Endothelial cell of umbilical vein (primary cell): ENCODE data around the gene MAX. TPM values are rescaled to one million over a fixed set of nuclear protein-coding genes. Genes with fewer than 3 reads are reported as not detected.

Source experiments
- BruUV-seq: library from RNA; stranded (reverse); fragments of 400-500 nt; replicated peaks from 2 replicates; lab custom pipeline; 2021; lab: Mats Ljungman, UMichigan
- CTCF ChIA-PET: fragments of 300-600, 350-600 bp; sonication (Branson Sonifier 250); formaldehyde crosslinking; loops from one replicate; lab custom pipeline; 2021; ENCODE audit warnings: antibody characterized with exemption, inconsistent platforms; lab: Charles Lee
- POLR2A ChIA-PET: fragments of 300-600, 350-600 bp; sonication (Branson Sonifier 250); formaldehyde crosslinking; loops from one replicate; lab custom pipeline; 2021; ENCODE audit warnings: antibody characterized with exemption, inconsistent platforms; lab: Charles Lee
- DNase-seq: peaks from one replicate; pipeline ENCODE4 v3.0.0-alpha.2; 2011; ENCODE audit warnings: low read depth, low spot score
- FAIRE-seq: peaks from 2 replicates; lab custom pipeline; 2011; peaks lifted over from hg19 to GRCh38; lab: Jason Lieb, UNC
- H2AFZ ChIP-seq: 2 replicates; pipeline ENCODE4 v1.6.0; 2012; ENCODE audit warnings: low read depth, low read length, control low read depth, inconsistent platforms
- H3K27ac ChIP-seq: 2 replicates; pipeline ENCODE4 v1.5.1; 2011; ENCODE audit warnings: low read depth, mild to moderate bottlenecking, control low read depth, low read length, moderate library complexity; ENCODE audit not compliant: insufficient read depth
- H3K27me3 ChIP-seq, 2 experiments: 2 replicates each; pipeline versions ENCODE4 v1.6.0 to v1.6.1; 2011; ENCODE audit warnings: low read length in 2 of 2, mixed read lengths in 1 of 2; ENCODE audit not compliant: control insufficient read depth in 2 of 2, insufficient read depth in 2 of 2
- H3K36me3 ChIP-seq, 2 experiments: 2 replicates in 1 of 2; 3 replicates in 1 of 2; pipeline ENCODE4 v1.5.1; 2011; ENCODE audit warnings: low read length in 2 of 2, mild to moderate bottlenecking in 1 of 2, moderate library complexity in 1 of 2; ENCODE audit not compliant: control insufficient read depth in 2 of 2, insufficient read depth in 2 of 2; ENCODE audit errors: extremely low read depth in 1 of 2
- H3K4me1 ChIP-seq: 3 replicates; pipeline ENCODE4 v1.5.1; 2011; ENCODE audit warnings: mild to moderate bottlenecking, low read length; ENCODE audit not compliant: control insufficient read depth, insufficient read depth; ENCODE audit errors: extremely low read depth
- H3K4me2 ChIP-seq: 2 replicates; pipeline ENCODE4 v1.6.1; 2011; ENCODE audit warnings: low read length, control low read depth, mixed read lengths; ENCODE audit not compliant: insufficient read depth
- H3K4me3 ChIP-seq, 3 experiments: fragments of 200-600 bp in 1 of 3; sonication (generic), shearing (Covaris generic) in 1 of 3; replicated peaks in 1 of 3; 2 replicates each; pipeline ENCODE4 v1.5.1; 2011 to 2016; ENCODE audit warnings: control low read depth in 3 of 3, low read length in 3 of 3, mild to moderate bottlenecking in 2 of 3, inconsistent platforms in 1 of 3, low read depth in 1 of 3, moderate library complexity in 1 of 3; ENCODE audit not compliant: insufficient read depth in 1 of 3
- H3K79me2 ChIP-seq: 2 replicates; pipeline ENCODE4 v1.6.0; 2012; ENCODE audit warnings: low read length, inconsistent platforms; ENCODE audit not compliant: control insufficient read depth, insufficient read depth
- H3K9ac ChIP-seq: replicated peaks from 2 replicates; pipeline ENCODE3; 2011; ENCODE audit warnings: low read length, control low read depth; ENCODE audit not compliant: insufficient read depth; ENCODE audit errors: extremely low read depth
- H3K9me1 ChIP-seq: replicated peaks from 3 replicates; pipeline ENCODE4 v1.6.0; 2011; ENCODE audit warnings: mild to moderate bottlenecking, low read length; ENCODE audit not compliant: control insufficient read depth, insufficient read depth; ENCODE audit errors: extremely low read depth
- H3K9me3 ChIP-seq: replicated peaks from 2 replicates; pipeline ENCODE4 v1.5.1; 2012; ENCODE audit warnings: low read length, inconsistent platforms; ENCODE audit not compliant: control insufficient read depth, insufficient read depth
- H4K20me1 ChIP-seq: replicated peaks from 2 replicates; pipeline ENCODE3; 2011; ENCODE audit warnings: mild to moderate bottlenecking, low read length; ENCODE audit not compliant: control insufficient read depth, insufficient read depth; ENCODE audit errors: extremely low read depth
- CTCF ChIP-seq, 2 donors: IDR thresholded peaks; 1 replicate in 1 of 2; 2 replicates in 1 of 2; pipeline ENCODE4 v1.5.1; 2011; ENCODE audit warnings: low read length in 2 of 2, mild to moderate bottlenecking in 2 of 2, moderate library complexity in 2 of 2, control low read depth in 1 of 2, inconsistent platforms in 1 of 2, low read depth in 1 of 2; ENCODE audit not compliant: insufficient read depth in 1 of 2; ENCODE audit errors: extremely low read depth in 1 of 2
- EZH2 ChIP-seq: IDR thresholded peaks from 2 replicates; pipeline ENCODE4 v1.6.1; 2012; ENCODE audit warnings: borderline replicate concordance, low read depth, mild to moderate bottlenecking, moderate library complexity, low read length, inconsistent platforms; ENCODE audit not compliant: severe bottlenecking
- FOS ChIP-seq: IDR thresholded peaks from 2 replicates; pipeline ENCODE4 v1.6.1; 2011; ENCODE audit warnings: mild to moderate bottlenecking, low read length, moderate library complexity, borderline replicate concordance; ENCODE audit not compliant: insufficient read depth
- GATA2 ChIP-seq: IDR thresholded peaks from 2 replicates; pipeline ENCODE4 v1.7.0; 2011; ENCODE audit warnings: low read depth, mild to moderate bottlenecking, moderate library complexity, mixed read lengths, low read length; ENCODE audit not compliant: insufficient read length, insufficient read depth
- JUN ChIP-seq: IDR thresholded peaks from 2 replicates; pipeline ENCODE4 v1.6.1; 2011; ENCODE audit warnings: borderline replicate concordance, low read depth; ENCODE audit not compliant: insufficient read length, insufficient read depth
- MYC ChIP-seq: IDR thresholded peaks from one replicate; pipeline ENCODE4 v1.6.1; 2011; ENCODE audit warnings: mild to moderate bottlenecking, low read depth, low read length
- POLR2A ChIP-seq: IDR thresholded peaks from 2 replicates; pipeline ENCODE4 v1.6.1; 2012; ENCODE audit warnings: low read depth, mild to moderate bottlenecking, control low read depth, low read length
- POLR2AphosphoS5 ChIP-seq: IDR thresholded peaks from 2 replicates; pipeline ENCODE4 v1.6.1; 2012; ENCODE audit warnings: low read depth, mild to moderate bottlenecking, control low read depth, low read length, moderate library complexity; ENCODE audit not compliant: insufficient read depth
- dilution Hi-C: fragments of 300-500 bp; cut with MboI; formaldehyde crosslinking; loops from one replicate; pipeline ENCODE4 v1.15.0; 2019; ENCODE audit warnings: low sequenced_read_pairs; ENCODE audit not compliant: extremely low pct_ligation_motif_present
- intact Hi-C: fragments of 100-400 bp; cut with micrococcal nuclease; formaldehyde crosslinking; loops from one replicate; pipeline ENCODE4 v1.10.0; 2022
- polyA plus RNA-seq, 4 experiments: library from polyadenylated mRNA; depleted of rRNA in 3 of 4; stranded (reverse) in 3 of 4; unstranded in 1 of 4; fragments of >200 nt; gene quantifications; 2 replicates each; pipeline versions ENCODE4 v1.2.1 to v1.2.3, GENCODE V29; 2011 to 2012; ENCODE audit warnings: missing spikeins in 1 of 4
- total RNA-seq: library from RNA; stranded (reverse); gene quantifications from 2 replicates; pipeline ENCODE4 v1.2.3, GENCODE V29; 2021
- TF ChIP-seq, protein P1 (sequence below): IDR thresholded peaks from 2 replicates; pipeline ENCODE4 v1.6.1; 2011; ENCODE audit not compliant: insufficient read depth, insufficient read length

Gene MAX
- total and polyA plus RNA-seq, 2 donors (not counting 3 experiments of a cell fraction or from before 2014, with no cell fraction given) = 70.1 to 79.5 TPM

- Histone ChIP-seq H3K27ac (no peak overlapping the region), H3K4me2 (no peak overlapping the region), H3K36me3 (no peaks in the 10 kb centered on the region), H3K4me1 (no peaks in the 10 kb centered on the region), H3K27me3 (peaks cover 0 to 5% of the 10 kb centered on the region in 2 experiments), H3K79me2 (no peaks in the 10 kb centered on the region), H2AFZ (no peak overlapping the region), H3K9ac (no peak overlapping the region), H3K4me3 (no peak overlapping the region), H4K20me1 (no peaks in the 10 kb centered on the region), H3K9me3 (no peaks in the 10 kb centered on the region), H3K9me1 (no peaks in the 10 kb centered on the region)
- CTCF ChIA-PET = no interaction called here
- TF ChIP-seq POLR2AphosphoS5 (no peak), POLR2A (no peak), GATA2 (no peak), FOS (no peak), MYC (no peak), CTCF (IDR thresholded peaks at IDR 0.05; ENCODE audit: extremely low read depth in 1 of 2, insufficient read depth in 1 of 2, low read depth in 1 of 2, low read length in 2 of 2) (no peak), JUN (no peak), EZH2 (no peak)
- TF ChIP-seq, protein P1, sequence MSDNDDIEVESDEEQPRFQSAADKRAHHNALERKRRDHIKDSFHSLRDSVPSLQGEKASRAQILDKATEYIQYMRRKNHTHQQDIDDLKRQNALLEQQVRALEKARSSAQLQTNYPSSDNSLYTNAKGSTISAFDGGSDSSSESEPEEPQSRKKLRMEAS = no peak
- POLR2A ChIA-PET = no interaction called here
- intact Hi-C loops = no loop called here
- no TSS peak for BruUV-seq
- DNase-seq (no peak), FAIRE-seq (no peak)
- dilution Hi-C loops = no loop called here
Measured at GRCh38 chr14:65110525-65110924, 8.2 kb upstream of the MAX start.
